Right lobe of liver (tissue), 6 donors: Measurements from ENCODE around the gene MTUS2. TPM values are rescaled to one million over a fixed set of nuclear protein-coding genes. Genes with fewer than 3 reads are reported as not detected.

Experiments
- ATAC-seq, 4 donors: fragments of 200-7000 bp; cut with Tn5 transposase; one replicate each; pipeline ENCODE4 v1.9.1; 2020; ENCODE audit warnings: mild to moderate bottlenecking in 4 of 4, moderate library complexity in 4 of 4
- DNase-seq, 3 donors: peaks; one replicate each; pipeline ENCODE4 v3.0.0-alpha.2; 2020
- H3K27ac ChIP-seq, 3 donors: fragments of 200-600 bp; one replicate each; pipeline ENCODE4 v1.8.0; 2022
- H3K27me3 ChIP-seq, 2 donors: fragments of 200-600 bp; one replicate each; pipeline ENCODE4 v1.8.0; 2022
- H3K36me3 ChIP-seq, 4 donors: fragments of 200-600 bp; sonication (generic) in 1 of 4; one replicate each; pipeline versions ENCODE4 v1.5.1 to v1.8.0; 2017 to 2022; ENCODE audit warnings: control low read depth in 1 of 4
- H3K4me1 ChIP-seq, 4 donors: fragments of 200-600 bp; sonication (generic) in 1 of 4; one replicate each; pipeline versions ENCODE4 v1.5.1 to v1.8.0; 2017 to 2022; ENCODE audit warnings: control low read depth in 1 of 4
- H3K4me3 ChIP-seq, 3 donors: fragments of 200-600 bp; one replicate each; pipeline ENCODE4 v1.8.0; 2022
- H3K9me3 ChIP-seq, 4 donors: fragments of 200-600 bp; sonication (generic) in 1 of 4; one replicate each; pipeline versions ENCODE4 v1.5.1 to v1.8.0; 2017 to 2022; ENCODE audit warnings: control low read depth in 1 of 4
- POLR2A ChIP-seq: fragments of 450-650 bp; IDR thresholded peaks from one replicate; pipeline ENCODE4 v1.6.1; 2017; ENCODE audit warnings: antibody characterized with exemption, mild to moderate bottlenecking
- WGBS: methylation state at CpG from one replicate; pipeline ENCODE4 v1.1.6; 2018; ENCODE audit warnings: low coverage, low lambda C conversion rate; ENCODE audit not compliant: insufficient coverage; ENCODE audit errors: missing lambda C conversion rate; 5-methylcytosine and 5-hydroxymethylcytosine counted together
- intact Hi-C, 2 donors: fragments of 100-400 bp; cut with DNase I; formaldehyde crosslinking; loops; one replicate each; pipeline versions ENCODE4 v1.11.2 to v1.14.1; 2022
- total RNA-seq, 6 experiments: library from RNA; depleted of rRNA in 2 of 6; stranded (reverse); fragments of >200 nt in 2 of 6; fragmentation: NEBNext Ultra II Directional in 3 of 6; extraction: Animal tissue kit (Norgen Biotek cat#: 25700) in 3 of 6; gene quantifications; one replicate each; pipeline versions ENCODE4 v1.1.0 to v1.2.4, GENCODE V29; 2016 to 2023
- TF ChIP-seq, protein P1 (sequence below), 4 donors: fragments of 200-600 bp in 3 of 4; fragments of 450-650 bp in 1 of 4; IDR thresholded peaks; one replicate each; pipeline versions ENCODE4 v1.5.1 to v1.8.0; 2016 to 2022; ENCODE audit warnings: antibody characterized with exemption in 4 of 4, mild to moderate bottlenecking in 2 of 4
- donor health status: DM: no; HTN: yes; CAD: no.
- donor health status: DM: no; HTN: no; CAD: no.
- donor health status: DM: no; HTN: no; CAD: no.
- donor health status: DM: no; HTN: yes; CAD: no.
- donor health status: DM: no; HTN: yes; CAD: no.

The MTUS2 gene
- total RNA-seq, 6 experiments from 2014 or later = 0.15 to 2.2 (median 0.98) TPM

DNA sequence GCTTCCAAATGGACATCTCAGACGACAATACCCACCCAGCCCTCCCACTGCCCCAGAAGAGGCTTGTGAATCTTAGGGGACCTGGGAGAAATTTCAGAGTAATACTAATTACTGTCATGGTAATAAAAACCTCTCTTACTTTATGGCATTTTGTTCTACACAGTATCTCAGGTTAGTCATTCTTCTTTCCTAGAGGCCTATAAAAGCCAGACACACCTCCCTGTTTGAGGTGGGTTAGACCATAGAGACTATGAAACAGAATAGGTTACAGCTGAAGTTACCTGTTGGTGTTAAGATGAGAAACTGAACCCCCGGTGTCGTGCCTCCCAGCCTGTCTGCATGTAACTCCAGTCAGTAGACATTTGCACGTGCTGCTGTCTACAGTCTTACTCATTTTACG, 661.5 kb downstream of the MTUS2 start:
- no peak overlapping the region for H3K27ac ChIP-seq
- H3K4me3 ChIP-seq = no peak overlapping the region
- intact Hi-C loops = no loop called here
- H3K36me3 ChIP-seq = no peaks in the 10 kb centered on the region
- 79% methylated on average over 5 of the region's 5 CpGs for WGBS
- TF ChIP-seq, protein P1, sequence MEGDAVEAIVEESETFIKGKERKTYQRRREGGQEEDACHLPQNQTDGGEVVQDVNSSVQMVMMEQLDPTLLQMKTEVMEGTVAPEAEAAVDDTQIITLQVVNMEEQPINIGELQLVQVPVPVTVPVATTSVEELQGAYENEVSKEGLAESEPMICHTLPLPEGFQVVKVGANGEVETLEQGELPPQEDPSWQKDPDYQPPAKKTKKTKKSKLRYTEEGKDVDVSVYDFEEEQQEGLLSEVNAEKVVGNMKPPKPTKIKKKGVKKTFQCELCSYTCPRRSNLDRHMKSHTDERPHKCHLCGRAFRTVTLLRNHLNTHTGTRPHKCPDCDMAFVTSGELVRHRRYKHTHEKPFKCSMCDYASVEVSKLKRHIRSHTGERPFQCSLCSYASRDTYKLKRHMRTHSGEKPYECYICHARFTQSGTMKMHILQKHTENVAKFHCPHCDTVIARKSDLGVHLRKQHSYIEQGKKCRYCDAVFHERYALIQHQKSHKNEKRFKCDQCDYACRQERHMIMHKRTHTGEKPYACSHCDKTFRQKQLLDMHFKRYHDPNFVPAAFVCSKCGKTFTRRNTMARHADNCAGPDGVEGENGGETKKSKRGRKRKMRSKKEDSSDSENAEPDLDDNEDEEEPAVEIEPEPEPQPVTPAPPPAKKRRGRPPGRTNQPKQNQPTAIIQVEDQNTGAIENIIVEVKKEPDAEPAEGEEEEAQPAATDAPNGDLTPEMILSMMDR (IDR thresholded peaks at IDR 0.05) = no peak
- no peak for TF ChIP-seq POLR2A
- no peaks in the 10 kb centered on the region for H3K9me3 ChIP-seq
- no peaks in the 10 kb centered on the region for H3K27me3 ChIP-seq
- no peak for ATAC-seq
- no peaks in the 10 kb centered on the region for H3K4me1 ChIP-seq
- DNase-seq = no peak

DNA sequence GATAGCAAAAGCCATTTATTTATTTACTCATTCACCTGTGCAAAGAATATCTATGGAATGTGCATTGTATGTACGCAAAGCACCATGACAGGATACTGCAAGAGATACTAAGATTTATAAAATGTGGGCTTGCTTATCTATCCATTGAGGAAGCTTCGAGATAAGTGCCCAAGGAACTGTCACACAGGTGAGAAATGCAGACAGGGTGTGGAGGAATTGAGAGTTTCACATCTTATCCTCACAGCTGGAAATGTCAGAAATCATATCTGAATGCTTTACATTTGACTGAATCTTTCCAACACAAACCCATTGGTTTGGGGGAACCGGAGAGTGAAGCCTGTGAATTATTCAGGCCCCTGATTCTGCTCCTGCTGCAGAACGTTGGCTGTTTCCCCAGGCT, 662.4 kb downstream of the MTUS2 start:
- Histone ChIP-seq H3K27me3 (no peaks in the 10 kb centered on the region), H3K27ac (no peak overlapping the region), H3K4me1 (no peaks in the 10 kb centered on the region), H3K9me3 (no peaks in the 10 kb centered on the region), H3K4me3 (no peak overlapping the region), H3K36me3 (no peaks in the 10 kb centered on the region)
- intact Hi-C loops = no loop called here
- DNase-seq = no peak
- TF ChIP-seq POLR2A = no peak
- TF ChIP-seq, protein P1 (IDR thresholded peaks at IDR 0.05) = no peak
- WGBS = 70% methylated on average over 4 of the region's 4 CpGs
- no peak for ATAC-seq

DNA sequence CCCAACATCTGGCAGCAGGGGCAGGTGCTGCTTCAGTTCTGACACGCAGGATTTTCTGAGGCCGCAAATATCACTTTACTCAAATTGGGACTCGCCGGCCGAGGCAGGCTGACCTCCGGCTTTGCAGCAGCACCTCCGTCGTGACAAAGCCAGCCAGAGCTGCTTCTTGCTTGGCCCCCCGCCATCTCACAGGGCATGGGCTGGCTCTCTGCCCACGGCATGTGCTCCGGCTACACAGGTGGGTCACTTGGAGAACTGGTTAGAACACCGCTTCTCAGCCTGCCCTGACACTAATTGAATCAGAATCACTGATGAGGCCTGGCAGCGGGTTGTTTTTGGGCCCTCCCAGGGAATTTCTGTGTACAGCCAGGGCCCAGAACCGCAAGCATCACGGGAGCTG, 663.1 kb downstream of the MTUS2 start:
- Histone ChIP-seq H3K4me1 (no peaks in the 10 kb centered on the region), H3K27ac (no peak overlapping the region), H3K27me3 (no peaks in the 10 kb centered on the region), H3K9me3 (no peaks in the 10 kb centered on the region), H3K36me3 (no peaks in the 10 kb centered on the region), H3K4me3 (no peak overlapping the region)
- intact Hi-C loops = no loop called here
- DNase-seq (no peak), ATAC-seq (no peak)
- 94% methylated on average over 5 of the region's 15 CpGs for whole genome bisulfite sequencing
- TF ChIP-seq, protein P1 (IDR thresholded peaks at IDR 0.05) = no peak
- no peak for TF ChIP-seq POLR2A

DNA sequence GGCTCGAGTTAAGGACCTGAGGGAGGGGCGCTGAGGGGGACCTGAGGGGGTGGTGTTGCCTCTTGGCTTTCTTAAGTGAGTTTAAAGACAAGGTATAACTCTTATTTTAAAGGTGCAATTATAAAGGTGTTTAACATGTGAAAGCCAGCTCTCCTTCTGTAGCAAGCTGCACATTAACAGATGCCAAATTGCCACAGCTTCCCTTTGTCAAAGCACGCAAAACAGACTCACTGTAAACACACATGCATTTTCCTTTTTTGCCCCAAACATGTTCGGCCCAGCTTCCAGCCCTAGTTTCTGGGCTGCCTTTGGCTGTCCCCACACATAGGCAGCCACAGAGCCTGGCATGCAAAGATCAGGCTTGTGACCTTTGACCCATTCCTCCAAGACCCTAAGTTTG, 663.5 kb downstream of the MTUS2 start:
- no peaks in the 10 kb centered on the region for H3K4me1 ChIP-seq
- DNase-seq = no peak
- TF ChIP-seq POLR2A = no peak
- TF ChIP-seq, protein P1 (IDR thresholded peaks at IDR 0.05) = no peak
- intact Hi-C loops = no loop called here
- no peaks in the 10 kb centered on the region for H3K27me3 ChIP-seq
- no peak overlapping the region for H3K27ac ChIP-seq
- H3K36me3 ChIP-seq = no peaks in the 10 kb centered on the region
- H3K4me3 ChIP-seq = no peak overlapping the region
- whole genome bisulfite sequencing = 82% methylated on average over 4 of the region's 4 CpGs
- no peaks in the 10 kb centered on the region for H3K9me3 ChIP-seq
- ATAC-seq = no peak

DNA sequence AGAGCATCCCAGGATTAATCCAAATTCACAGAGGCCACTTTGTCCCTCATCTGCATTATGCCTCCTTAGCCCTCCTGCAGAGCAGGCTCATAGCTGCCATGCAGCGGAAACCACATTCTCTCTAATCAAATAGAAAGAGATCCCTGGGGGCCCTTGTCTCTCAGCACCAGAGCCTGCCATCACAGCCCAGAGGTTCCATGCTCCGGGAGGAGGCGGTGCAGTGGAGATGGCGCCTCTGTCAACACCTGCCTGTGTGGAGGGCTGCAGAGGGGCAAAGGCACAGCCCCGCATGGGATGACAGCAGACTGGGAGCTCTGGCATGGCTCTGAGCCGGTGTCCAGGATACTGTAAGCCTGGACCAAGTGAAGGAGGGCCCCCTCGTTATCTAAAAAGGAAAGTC, 664.1 kb downstream of the MTUS2 start:
- no peaks in the 10 kb centered on the region for H3K36me3 ChIP-seq
- intact Hi-C loops = no loop called here
- no peak for TF ChIP-seq POLR2A
- TF ChIP-seq, protein P1 (IDR thresholded peaks at IDR 0.05) = no peak
- H3K27me3 ChIP-seq = no peaks in the 10 kb centered on the region
- WGBS = 66% methylated on average over 2 of the region's 7 CpGs
- DNase-seq = no peak
- no peaks in the 10 kb centered on the region for H3K4me1 ChIP-seq
- H3K9me3 ChIP-seq = no peaks in the 10 kb centered on the region
- H3K27ac ChIP-seq = no peak overlapping the region
- no peak for ATAC-seq
- no peak overlapping the region for H3K4me3 ChIP-seq
